CD4-positive, alpha-beta memory T cell (primary cell): ENCODE results near the gene RPRD1B. TPM values are rescaled to one million over a fixed set of nuclear protein-coding genes. Genes with fewer than 3 reads are reported as not detected.
A peak's percentile ranks its signal among the peaks of the same experiment; 100 is the strongest.

ENCODE experiments used
- CTCF ChIA-PET: fragments of 350-600 bp; sonication (Branson Sonifier 250); formaldehyde crosslinking; loops from one replicate; lab custom pipeline; 2021; ENCODE audit warnings: inconsistent platforms; ENCODE audit not compliant: partially characterized antibody; lab: Charles Lee
- POLR2A ChIA-PET: fragments of 350-600 bp; sonication (Branson Sonifier 250); formaldehyde crosslinking; loops from one replicate; lab custom pipeline; 2021; ENCODE audit not compliant: partially characterized antibody; lab: Charles Lee
- DNase-seq, 5 donors: peaks; one replicate each; pipeline versions ENCODE4 v3.0.0 to v3.0.0-alpha.2; 2020 to 2022; ENCODE audit warnings: mixed read lengths in 1 of 5
- H3K27ac ChIP-seq: one replicate; pipeline ENCODE4 v1.7.0; 2013; ENCODE audit warnings: low read depth, low read length
- H3K27me3 ChIP-seq: 2 replicates; pipeline ENCODE4 v1.7.0; 2013; ENCODE audit warnings: mild to moderate bottlenecking, low read length, moderate library complexity; ENCODE audit not compliant: insufficient read depth
- H3K36me3 ChIP-seq: 2 replicates; pipeline ENCODE4 v1.7.0; 2013; ENCODE audit warnings: mild to moderate bottlenecking, low read length, moderate library complexity; ENCODE audit not compliant: insufficient read depth
- H3K4me1 ChIP-seq: 2 replicates; pipeline ENCODE4 v1.7.0; 2013; ENCODE audit warnings: mild to moderate bottlenecking, low read length, moderate library complexity; ENCODE audit not compliant: insufficient read depth
- H3K4me3 ChIP-seq, 2 donors: one replicate each; pipeline ENCODE4 v1.7.0; 2013; ENCODE audit warnings: low read length in 2 of 2, mild to moderate bottlenecking in 1 of 2
- H3K9me3 ChIP-seq, 2 donors: one replicate each; pipeline ENCODE4 v1.7.0; 2013; ENCODE audit warnings: low read length in 2 of 2, control low read depth in 1 of 2; ENCODE audit not compliant: control insufficient read depth in 1 of 2
- H3K27ac Mint-ChIP-seq, 7 donors: one replicate each; pipeline ENCODE4 v1.8.0; 2020 to 2021; ENCODE audit warnings: mixed read lengths in 7 of 7, mild to moderate bottlenecking in 6 of 7, inconsistent platforms in 3 of 7, moderate library complexity in 3 of 7
- H3K27me3 Mint-ChIP-seq, 2 donors: one replicate each; pipeline ENCODE4 v1.8.0; 2020 to 2021; ENCODE audit warnings: mixed read lengths in 2 of 2
- H3K36me3 Mint-ChIP-seq, 2 donors: one replicate each; pipeline ENCODE4 v1.8.0; 2020 to 2021; ENCODE audit warnings: mixed read lengths in 2 of 2, inconsistent platforms in 1 of 2, mild to moderate bottlenecking in 1 of 2
- H3K4me1 Mint-ChIP-seq, 4 donors: one replicate each; pipeline ENCODE4 v1.8.0; 2020 to 2021; ENCODE audit warnings: mixed read lengths in 4 of 4, mild to moderate bottlenecking in 1 of 4
- H3K4me3 Mint-ChIP-seq, 8 donors: one replicate each; pipeline ENCODE4 v1.8.0; 2020 to 2021; ENCODE audit warnings: mixed read lengths in 8 of 8, mild to moderate bottlenecking in 7 of 8, moderate library complexity in 6 of 8, inconsistent platforms in 3 of 8
- H3K9me3 Mint-ChIP-seq, 8 donors: one replicate each; pipeline ENCODE4 v1.8.0; 2020 to 2021; ENCODE audit warnings: mixed read lengths in 8 of 8, mild to moderate bottlenecking in 5 of 8, inconsistent platforms in 3 of 8, moderate library complexity in 1 of 8
- intact Hi-C: fragments of 100-400 bp; cut with micrococcal nuclease; formaldehyde crosslinking; loops from one replicate; pipeline ENCODE4 v1.15.1; 2023
- polyA plus RNA-seq, 2 donors: library from polyadenylated mRNA; unstranded; fragments of 300-500 nt; fragmentation: Illumina TruSeq; gene quantifications; one replicate each; pipeline ENCODE4 v1.2.3, GENCODE V29; 2021
- total RNA-seq, 2 experiments: library from RNA; stranded (reverse); gene quantifications; one replicate each; pipeline ENCODE4 v1.2.3, GENCODE V29; 2021

The RPRD1B gene
- total and polyA plus RNA-seq, 4 experiments from 2014 or later, result 3.7 to 43.8 (median 24.7) TPM

GRCh38 chr20:38119446-38119845 is 85.9 kb downstream of the RPRD1B start:
- H3K4me1 Mint-ChIP-seq, result peaks cover 0 to 6% (median 2%) of the 10 kb centered on the region in 4 donors
- no peaks in the 10 kb centered on the region for H3K4me1 ChIP-seq
- no peaks in the 10 kb centered on the region for H3K36me3 Mint-ChIP-seq
- no peaks in the 10 kb centered on the region for H3K36me3 ChIP-seq
- H3K4me3 ChIP-seq, result no peak overlapping the region
- no peaks in the 10 kb centered on the region for H3K9me3 ChIP-seq
- ChIA-PET POLR2A (no interaction called here), CTCF (no interaction called here)
- no peak overlapping the region for H3K4me3 Mint-ChIP-seq
- intact Hi-C loops, result no loop called here
- H3K27me3 ChIP-seq, result no peaks in the 10 kb centered on the region
- H3K9me3 Mint-ChIP-seq, result no peaks in the 10 kb centered on the region
- DNase-seq, result no peak
- no peaks in the 10 kb centered on the region for H3K27me3 Mint-ChIP-seq
- H3K27ac ChIP-seq, result no peak overlapping the region
- H3K27ac Mint-ChIP-seq, result no peak overlapping the region

- no peak for DNase-seq
- no peak overlapping the region for H3K4me3 Mint-ChIP-seq
- CTCF ChIA-PET, result interaction anchor here (1.0 kb wide), 1 partner anchor 63 kb away, joined by 4 read pairs; no protein-coding TSS in a partner anchor
- peaks cover 0 to 6% (median 2%) of the 10 kb centered on the region in 4 donors for H3K4me1 Mint-ChIP-seq
- Histone ChIP-seq H3K9me3 (no peaks in the 10 kb centered on the region), H3K36me3 (no peaks in the 10 kb centered on the region), H3K4me3 (no peak overlapping the region), H3K4me1 (no peaks in the 10 kb centered on the region), H3K27me3 (no peaks in the 10 kb centered on the region), H3K27ac (no peak overlapping the region)
- intact Hi-C loops, result no loop called here
- H3K9me3 Mint-ChIP-seq, result no peaks in the 10 kb centered on the region
- no peaks in the 10 kb centered on the region for H3K36me3 Mint-ChIP-seq
- no peak overlapping the region for H3K27ac Mint-ChIP-seq
- H3K27me3 Mint-ChIP-seq, result no peaks in the 10 kb centered on the region
- POLR2A ChIA-PET, result no interaction called here
These were observed 87.1 kb downstream of the RPRD1B start for GRCh38 chr20:38120625-38120988.

GRCh38 chr20:38121741-38122140 is 88.2 kb downstream of the RPRD1B start:
- no peak overlapping the region for H3K4me3 Mint-ChIP-seq
- no peaks in the 10 kb centered on the region for H3K9me3 Mint-ChIP-seq
- Histone ChIP-seq H3K4me3 (no peak overlapping the region), H3K9me3 (no peaks in the 10 kb centered on the region), H3K27ac (no peak overlapping the region), H3K27me3 (no peaks in the 10 kb centered on the region), H3K36me3 (no peaks in the 10 kb centered on the region), H3K4me1 (no peaks in the 10 kb centered on the region)
- H3K27ac Mint-ChIP-seq, result no peak overlapping the region
- DNase-seq, result no peak
- intact Hi-C loops, result no loop called here
- POLR2A ChIA-PET, result no interaction called here
- no peaks in the 10 kb centered on the region for H3K36me3 Mint-ChIP-seq
- H3K4me1 Mint-ChIP-seq, result peaks cover 0 to 6% (median 2%) of the 10 kb centered on the region in 4 donors
- CTCF ChIA-PET, result no interaction called here
- no peaks in the 10 kb centered on the region for H3K27me3 Mint-ChIP-seq

GRCh38 chr20:38123021-38123587 is 89.6 kb downstream of the RPRD1B start:
- H3K4me3 ChIP-seq, result no peak overlapping the region
- no peaks in the 10 kb centered on the region for H3K9me3 ChIP-seq
- Mint-ChIP-seq H3K27ac (peak overlapping the region in 2 of 7 donors; percentile 8 to 17), H3K9me3 (no peaks in the 10 kb centered on the region), H3K4me3 (no peak overlapping the region), H3K36me3 (no peaks in the 10 kb centered on the region), H3K27me3 (peaks cover 0 to 2% of the 10 kb centered on the region in 2 donors), H3K4me1 (peaks cover 0 to 6% (median 2%) of the 10 kb centered on the region in 4 donors)
- ChIA-PET CTCF (interaction anchor here (1.0 kb wide), 1 partner anchor 65 kb away, joined by 3 read pairs; no protein-coding TSS in a partner anchor), POLR2A (no interaction called here)
- no peaks in the 10 kb centered on the region for H3K27me3 ChIP-seq
- no peak for DNase-seq
- no peak overlapping the region for H3K27ac ChIP-seq
- H3K36me3 ChIP-seq, result no peaks in the 10 kb centered on the region
- no peaks in the 10 kb centered on the region for H3K4me1 ChIP-seq
- intact Hi-C loops, result no loop called here

- H3K36me3 ChIP-seq, result no peaks in the 10 kb centered on the region
- no peak for DNase-seq
- H3K4me1 ChIP-seq, result no peaks in the 10 kb centered on the region
- no peaks in the 10 kb centered on the region for H3K36me3 Mint-ChIP-seq
- H3K4me3 Mint-ChIP-seq, result no peak overlapping the region
- peaks cover 0 to 2% of the 10 kb centered on the region in 2 donors for H3K27me3 Mint-ChIP-seq
- intact Hi-C loops, result no loop called here
- no peak overlapping the region for H3K27ac ChIP-seq
- peaks cover 0 to 6% (median 2%) of the 10 kb centered on the region in 4 donors for H3K4me1 Mint-ChIP-seq
- H3K4me3 ChIP-seq, result no peak overlapping the region
- POLR2A ChIA-PET, result no interaction called here
- H3K9me3 Mint-ChIP-seq, result no peaks in the 10 kb centered on the region
- CTCF ChIA-PET, result no interaction called here
- H3K27me3 ChIP-seq, result no peaks in the 10 kb centered on the region
- H3K27ac Mint-ChIP-seq, result no peak overlapping the region
- no peaks in the 10 kb centered on the region for H3K9me3 ChIP-seq
These were observed 91.9 kb downstream of the RPRD1B start for GRCh38 chr20:38125157-38126056.

- ChIA-PET POLR2A (no interaction called here), CTCF (no interaction called here)
- H3K27me3 Mint-ChIP-seq, result peaks cover 0 to 2% of the 10 kb centered on the region in 2 donors
- Histone ChIP-seq H3K4me3 (no peak overlapping the region), H3K36me3 (no peaks in the 10 kb centered on the region), H3K27me3 (no peaks in the 10 kb centered on the region), H3K4me1 (no peaks in the 10 kb centered on the region), H3K27ac (no peak overlapping the region), H3K9me3 (no peaks in the 10 kb centered on the region)
- intact Hi-C loops, result no loop called here
- no peaks in the 10 kb centered on the region for H3K9me3 Mint-ChIP-seq
- H3K27ac Mint-ChIP-seq, result no peak overlapping the region
- H3K4me1 Mint-ChIP-seq, result peaks cover 0 to 6% (median 2%) of the 10 kb centered on the region in 4 donors
- DNase-seq, result no peak
- no peaks in the 10 kb centered on the region for H3K36me3 Mint-ChIP-seq
- H3K4me3 Mint-ChIP-seq, result no peak overlapping the region
These were observed 92.8 kb downstream of the RPRD1B start for GRCh38 chr20:38126146-38126921.
